RCC 7860 (cell line): Measurements from ENCODE around the gene NR4A1.

Source experiments
- DNase-seq: peaks from one replicate; pipeline ENCODE4 v3.0.0-alpha.2; 2015; ENCODE audit warnings: low spot score
- FAIRE-seq: peaks from 2 replicates; lab custom pipeline; 2012; peaks lifted over from hg19 to GRCh38; lab: Jason Lieb, UNC

NR4A1 gene

DNA sequence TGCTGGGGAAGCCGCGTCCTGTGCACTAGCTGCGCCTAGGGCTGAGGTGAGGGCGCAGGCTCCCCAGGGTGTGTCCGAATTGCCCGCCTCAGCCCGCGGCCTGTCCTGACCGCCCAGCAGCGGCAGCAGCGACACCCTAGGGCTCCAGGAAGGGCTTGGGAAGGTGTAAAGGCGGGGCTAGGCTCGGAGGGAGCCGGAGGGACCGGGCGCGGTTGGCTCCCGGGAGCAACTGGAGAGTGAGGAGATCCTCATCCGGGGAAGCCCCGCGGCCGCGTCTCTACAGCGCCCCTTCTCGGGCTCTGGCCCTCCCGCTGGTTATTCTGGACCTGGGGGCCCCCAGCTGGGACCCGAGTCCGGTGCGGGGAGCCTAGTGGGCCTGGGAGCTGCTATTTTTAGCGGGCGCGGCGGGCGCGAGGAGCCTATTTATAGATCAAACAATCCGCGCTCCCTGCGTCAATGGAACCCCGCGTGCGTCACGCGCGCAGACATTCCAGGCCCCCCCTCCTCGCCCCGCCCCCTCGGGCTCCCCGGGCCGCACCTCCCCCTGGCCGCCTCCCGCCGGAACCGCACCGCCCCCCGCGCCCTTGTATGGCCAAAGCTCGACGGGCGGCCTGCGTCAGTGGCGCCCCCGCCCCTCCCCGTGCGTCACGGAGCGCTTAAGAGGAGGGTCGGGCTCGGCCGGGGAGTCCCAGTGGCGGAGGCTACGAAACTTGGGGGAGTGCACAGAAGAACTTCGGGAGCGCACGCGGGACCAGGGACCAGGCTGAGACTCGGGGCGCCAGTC is at the start of gene NR4A1:
TSS of gene NR4A1 (plus strand) at position 685 of the 784 bp plus-strand sequence. CDS start 2,887 bp downstream, outside the sequence.
- FAIRE-seq (no peak), DNase-seq (peak; percentile 22)

DNA sequence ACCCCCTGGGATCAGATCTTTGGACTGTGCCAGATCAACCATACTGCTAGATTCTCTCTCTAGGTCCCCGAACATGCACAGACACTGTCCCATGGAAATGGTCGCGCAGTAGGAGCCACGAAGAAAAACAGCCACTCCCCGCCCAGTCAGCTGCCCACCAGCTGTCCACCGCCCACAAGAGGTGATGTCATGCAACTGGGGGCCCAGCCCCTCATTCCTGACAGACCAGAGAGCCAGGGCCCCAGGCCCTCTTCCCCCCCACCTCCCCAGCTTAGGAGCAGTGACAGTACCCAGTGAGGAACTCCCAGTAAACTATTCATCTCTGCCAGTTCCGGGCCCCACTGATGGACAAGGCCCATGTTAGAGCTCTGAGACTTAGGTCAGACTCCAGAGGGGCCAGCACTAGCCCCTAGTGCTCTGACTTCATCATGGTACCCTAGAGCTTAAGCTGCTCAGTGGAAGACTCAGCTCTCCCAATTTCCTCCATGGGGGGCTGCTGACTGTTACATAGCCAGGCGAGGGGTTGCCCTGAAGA is 48.2 kb upstream of the NR4A1 start:
- no peak for DNase-seq
- FAIRE-seq = no peak

DNA sequence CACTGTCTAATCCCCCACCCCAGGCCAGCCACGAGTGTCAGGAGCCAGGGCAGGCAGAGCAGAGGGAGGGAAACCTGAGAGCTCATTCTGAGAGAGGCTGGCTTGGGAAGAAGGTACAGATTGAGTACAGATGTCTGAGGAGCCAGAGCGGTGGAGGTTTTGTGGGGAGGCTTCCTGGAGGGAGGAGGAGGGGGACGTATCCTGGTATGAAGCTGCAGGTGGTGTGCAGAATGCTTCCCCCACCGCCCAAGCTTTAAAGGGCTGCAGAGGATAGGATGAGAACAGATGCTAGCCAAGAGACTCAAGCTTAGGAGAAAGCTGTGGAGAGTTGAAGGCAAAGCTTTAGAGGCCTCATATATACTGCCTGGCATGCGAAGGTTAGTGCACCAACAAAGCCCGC is 47.7 kb upstream of the NR4A1 start:
- no peak for DNase-seq

GRCh38 chr12:52004042-52004648 is 47.1 kb upstream of the NR4A1 start:
- DNase-seq (peak; percentile 35), FAIRE-seq (no peak)

More for the DNA sequence above, 47.7 kb upstream of the NR4A1 start:
- no peak for FAIRE-seq

GRCh38 chr12:52005218-52005902 is 45.9 kb upstream of the NR4A1 start:
- FAIRE-seq = no peak
- DNase-seq = no peak

- no peak for DNase-seq
- no peak for FAIRE-seq
Observed at GRCh38 chr12:52005903-52006703, 45.1 kb upstream of the NR4A1 start.

DNA sequence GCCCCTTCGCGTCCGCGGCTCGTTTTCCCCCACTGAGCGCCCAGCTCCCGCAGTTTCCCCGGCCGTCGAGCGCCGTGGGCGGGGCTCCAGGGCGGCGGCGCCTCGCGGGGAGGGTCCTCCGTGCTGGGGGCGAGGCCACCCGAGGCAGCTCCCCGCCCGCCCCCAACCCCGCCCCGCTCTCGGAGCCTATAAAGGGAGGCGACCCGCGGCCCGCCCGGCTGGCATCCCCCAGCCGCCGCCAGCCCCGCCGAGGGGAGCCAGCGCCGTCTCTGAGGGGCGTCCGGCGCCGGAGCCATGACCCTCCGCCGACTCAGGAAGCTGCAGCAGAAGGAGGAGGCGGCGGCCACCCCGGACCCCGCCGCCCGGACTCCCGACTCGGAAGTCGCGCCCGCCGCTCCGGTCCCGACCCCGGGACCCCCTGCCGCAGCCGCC is 44.5 kb upstream of the NR4A1 start, which contains the start of gene TAMALIN:
TSS of gene TAMALIN (plus strand) at position 221 of the 432 bp plus-strand sequence. CDS start at position 295, 74 bp downstream.
- no peak for DNase-seq
- no peak for FAIRE-seq

DNA sequence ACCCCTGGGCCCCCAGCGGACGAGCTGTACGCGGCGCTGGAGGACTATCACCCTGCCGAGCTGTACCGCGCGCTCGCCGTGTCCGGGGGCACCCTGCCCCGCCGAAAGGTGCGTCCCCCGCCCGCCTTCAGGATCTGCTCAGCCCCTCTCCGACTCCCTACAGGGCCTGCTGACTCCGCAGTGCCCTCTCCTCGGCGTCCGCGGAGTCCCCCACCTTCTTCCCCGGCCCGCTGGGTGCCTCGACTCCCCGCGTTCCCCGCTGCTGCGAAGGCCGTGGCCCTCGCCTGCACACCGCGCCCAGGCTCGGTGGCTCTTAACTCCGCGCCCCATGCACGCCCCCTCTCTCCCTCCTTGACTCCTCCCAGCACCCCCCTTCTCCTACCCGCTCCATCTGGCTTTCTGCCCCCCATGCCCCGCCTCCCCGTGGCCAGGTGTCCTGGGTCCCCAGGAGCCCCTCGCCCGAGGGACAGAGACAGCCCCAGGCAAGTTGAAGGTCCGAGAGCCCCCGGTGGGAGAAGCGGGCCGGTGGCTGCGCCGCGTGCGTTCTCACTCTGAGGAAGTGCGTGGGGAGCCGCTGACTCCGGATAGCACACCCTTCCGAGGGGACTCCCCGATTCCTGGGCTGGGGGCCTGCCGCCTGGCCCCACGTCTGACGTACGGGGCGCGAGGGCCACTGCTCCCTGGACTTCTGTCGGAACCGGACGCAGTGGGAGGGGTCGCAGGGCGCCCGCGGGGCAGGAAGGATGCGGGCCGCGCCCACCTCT is 43.9 kb upstream of the NR4A1 start:
- DNase-seq (no peak), FAIRE-seq (no peak)

GRCh38 chr12:52007982-52008510 is 43.2 kb upstream of the NR4A1 start:
- FAIRE-seq (no peak), DNase-seq (no peak)

DNA sequence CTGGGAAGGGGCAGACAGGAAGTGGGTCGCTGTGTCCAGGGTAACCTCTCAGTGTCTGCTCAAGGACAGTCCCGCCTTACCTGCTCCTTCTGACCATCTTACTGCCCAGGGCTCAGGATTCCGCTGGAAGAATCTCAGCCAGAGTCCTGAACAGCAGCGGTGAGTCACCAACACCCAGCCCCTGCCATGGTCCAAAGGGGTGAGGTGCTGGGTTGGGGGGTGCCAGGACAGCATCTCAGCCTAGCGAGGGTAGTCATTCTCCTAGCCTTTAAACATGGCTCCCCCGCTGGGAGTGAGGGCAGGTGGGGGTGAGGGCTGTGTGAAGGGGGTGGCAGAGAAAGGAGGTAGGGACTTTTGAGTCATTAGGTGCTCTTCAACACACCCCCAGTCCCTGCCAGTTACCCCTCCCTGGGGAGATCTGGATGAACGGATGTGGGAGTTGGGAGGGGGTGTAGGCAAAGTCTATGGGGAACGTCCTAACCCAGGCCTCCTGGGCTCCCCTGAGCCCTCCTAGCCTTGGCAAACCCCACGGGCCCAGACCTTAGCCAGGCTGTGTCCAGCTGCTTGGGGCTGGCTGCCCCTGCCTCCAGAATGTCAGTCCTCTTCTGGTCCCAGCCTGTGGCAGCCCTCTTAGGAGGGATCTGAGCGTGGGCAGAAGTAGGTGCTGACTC is 42.0 kb upstream of the NR4A1 start:
- FAIRE-seq = no peak
- DNase-seq = no peak

- no peak for FAIRE-seq
Observed at GRCh38 chr12:52010152-52010622, 41.1 kb upstream of the NR4A1 start.

DNA sequence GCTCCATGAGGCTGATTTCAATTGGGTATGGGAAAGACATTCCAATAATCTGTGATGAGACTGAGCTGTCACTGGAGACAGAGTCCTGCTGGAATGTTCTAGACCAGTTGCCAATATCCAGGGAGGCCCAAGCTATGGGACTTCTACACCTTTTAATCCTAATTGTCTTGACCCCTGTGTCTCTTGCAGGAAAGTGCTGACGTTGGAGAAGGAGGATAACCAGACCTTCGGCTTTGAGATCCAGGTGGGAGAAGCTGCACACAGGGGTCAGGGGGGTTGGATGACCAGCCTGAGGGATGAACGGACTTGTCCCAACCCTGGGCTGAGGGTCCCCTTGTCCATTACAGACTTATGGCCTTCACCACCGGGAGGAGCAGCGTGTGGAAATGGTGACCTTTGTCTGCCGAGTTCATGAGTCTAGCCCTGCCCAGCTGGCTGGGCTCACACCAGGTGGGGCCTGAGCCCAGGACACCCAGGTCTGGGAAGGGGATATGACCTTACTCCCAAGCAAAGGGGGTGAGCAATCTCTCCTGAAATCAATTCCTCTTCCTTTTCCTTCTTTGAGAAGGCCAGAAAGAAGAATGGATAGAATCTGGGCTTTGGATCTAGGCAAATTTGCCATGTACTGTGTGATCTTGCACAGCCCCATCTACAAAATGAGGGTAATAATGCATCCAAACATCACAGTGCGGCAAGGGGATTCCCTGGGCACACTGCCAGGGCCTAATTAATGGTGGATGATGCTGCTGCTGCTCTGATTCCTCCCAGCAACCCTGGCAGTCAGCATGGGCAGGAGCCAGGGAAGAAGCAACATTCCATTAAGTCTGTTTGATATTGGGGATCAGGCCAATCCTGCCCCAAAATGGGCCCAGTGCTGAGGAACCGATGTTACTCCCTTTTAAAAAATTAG is 40.3 kb upstream of the NR4A1 start:
- FAIRE-seq = no peak

More at GRCh38 chr12:52010152-52010622, 41.1 kb upstream of the NR4A1 start:
- no peak for DNase-seq

DNA sequence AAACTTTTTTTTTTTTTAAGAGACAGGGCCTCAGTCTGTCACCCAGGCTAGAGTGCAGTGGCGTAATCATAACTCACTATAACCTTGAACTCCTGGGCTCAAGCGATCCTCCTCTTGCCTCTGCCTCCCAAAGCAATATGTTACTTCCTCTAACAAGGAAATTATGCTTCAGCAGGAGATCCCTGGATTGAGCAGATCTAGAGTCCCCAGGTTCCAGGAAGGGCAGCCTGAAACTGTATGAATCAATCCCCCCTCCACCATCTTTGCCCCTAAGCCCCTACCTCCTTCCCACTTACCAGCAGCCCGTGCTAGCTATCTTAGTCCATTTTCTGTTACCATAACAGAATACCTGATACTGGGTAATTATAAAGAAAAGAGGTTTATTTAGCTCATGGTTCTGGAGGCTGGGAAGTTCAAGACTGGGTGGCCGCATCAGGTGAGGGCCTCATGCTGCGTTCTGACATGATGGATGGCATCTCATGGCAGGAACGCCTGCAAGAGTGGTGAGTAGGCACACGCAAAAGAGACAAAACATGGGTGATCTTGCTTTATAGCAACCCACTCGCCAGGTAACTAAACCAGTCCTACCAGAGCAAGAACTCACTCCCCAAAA is 39.5 kb upstream of the NR4A1 start:
- FAIRE-seq (no peak), DNase-seq (no peak)

More for the DNA sequence above, 40.3 kb upstream of the NR4A1 start:
- no peak for DNase-seq

- DNase-seq (no peak), FAIRE-seq (no peak)
Observed at GRCh38 chr12:52013626-52014310, 37.5 kb upstream of the NR4A1 start.

DNA sequence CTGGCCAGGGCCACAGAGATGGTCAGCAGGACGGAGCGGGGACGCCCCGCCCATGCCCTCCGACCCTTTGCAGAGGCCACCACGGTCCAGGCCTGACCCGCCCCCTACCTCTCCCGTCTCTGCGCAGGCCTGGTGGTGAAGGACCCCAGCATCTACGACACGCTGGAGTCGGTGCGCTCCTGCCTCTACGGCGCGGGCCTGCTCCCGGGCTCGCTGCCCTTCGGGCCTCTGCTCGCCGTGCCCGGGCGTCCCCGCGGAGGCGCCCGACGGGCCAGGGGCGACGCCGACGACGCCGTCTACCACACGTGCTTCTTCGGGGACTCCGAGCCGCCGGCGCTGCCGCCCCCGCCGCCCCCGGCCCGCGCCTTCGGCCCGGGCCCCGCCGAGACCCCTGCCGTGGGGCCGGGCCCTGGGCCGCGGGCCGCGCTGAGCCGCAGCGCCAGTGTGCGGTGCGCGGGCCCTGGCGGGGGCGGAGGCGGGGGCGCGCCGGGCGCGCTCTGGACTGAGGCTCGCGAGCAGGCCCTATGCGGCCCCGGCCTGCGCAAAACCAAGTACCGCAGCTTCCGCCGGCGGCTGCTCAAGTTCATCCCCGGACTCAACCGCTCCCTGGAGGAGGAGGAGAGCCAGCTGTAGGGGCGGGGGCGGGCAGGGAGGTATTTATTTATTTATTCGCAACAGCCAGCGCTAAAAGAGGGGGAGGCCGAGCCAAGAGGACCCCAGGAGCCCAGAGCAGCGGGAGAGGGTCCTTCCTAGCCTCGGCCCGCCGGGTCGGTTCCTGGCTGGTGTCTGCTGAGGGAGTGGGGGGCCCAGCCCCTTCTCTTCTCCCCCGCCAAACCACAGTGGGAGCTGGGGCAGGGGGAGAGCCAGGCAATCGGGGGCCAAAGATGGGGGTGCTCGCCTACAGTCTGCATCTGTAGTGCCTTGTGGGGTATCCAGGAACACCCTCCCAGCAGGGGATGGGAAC is 36.4 kb upstream of the NR4A1 start:
- no peak for DNase-seq
- FAIRE-seq = no peak
